GM19438 (cell line): ENCODE results near the gene NIPAL3.
"Not testable (repeated sequence)": the region's sequence is repeated elsewhere in the genome, so short reads cannot be mapped to it uniquely, and the experiment has no call there.

ENCODE experiments used
- ATAC-seq: cut with Tn5 transposase; IDR thresholded peaks from one replicate; pipeline ENCODE4 v1.9.1; 2021; ENCODE audit warnings: low read depth; ENCODE audit not compliant: unreplicated experiment

NIPAL3 gene

GRCh38 chr1:24486331-24487065 lies 70.9 kb downstream of the NIPAL3 start:
- ATAC-seq, result no peak

- no peak for ATAC-seq
Observed at GRCh38 chr1:24487455-24487854, 71.9 kb downstream of the NIPAL3 start.

- not testable (repeated sequence) for ATAC-seq
Observed at GRCh38 chr1:24488159-24488558, 72.6 kb downstream of the NIPAL3 start.

GRCh38 chr1:24489674-24490073 lies 74.1 kb downstream of the NIPAL3 start:
- no peak for ATAC-seq

GRCh38 chr1:24490101-24490781 lies 74.6 kb downstream of the NIPAL3 start:
- no peak for ATAC-seq

- no peak for ATAC-seq
Observed at GRCh38 chr1:24491577-24492360, 76.2 kb downstream of the NIPAL3 start.

- ATAC-seq, result not testable (repeated sequence)
Observed at GRCh38 chr1:24492935-24493334, 77.3 kb downstream of the NIPAL3 start.

GRCh38 chr1:24493785-24494184 lies 78.2 kb downstream of the NIPAL3 start:
- ATAC-seq, result no peak

- no peak for ATAC-seq
Observed at GRCh38 chr1:24498589-24498988, 83.0 kb downstream of the NIPAL3 start.

GRCh38 chr1:24500448-24501048 lies 84.9 kb downstream of the NIPAL3 start:
- ATAC-seq, result no peak

- ATAC-seq, result no peak
Observed at GRCh38 chr1:24501371-24502064, 85.9 kb downstream of the NIPAL3 start.

GRCh38 chr1:24502065-24502708 lies 86.6 kb downstream of the NIPAL3 start:
- no peak for ATAC-seq

- ATAC-seq, result peak; percentile 66
Observed at GRCh38 chr1:24502709-24503058, 87.1 kb downstream of the NIPAL3 start, which contains the start of gene RCAN3. Gene RCAN3, plus strand, starts transcription at chr1:24502836. Its CDS starts 11,537 bp downstream, at chr1:24514373.

- no peak for ATAC-seq
Observed at GRCh38 chr1:24503059-24503751, 87.6 kb downstream of the NIPAL3 start.

GRCh38 chr1:24503870-24504523 lies 88.4 kb downstream of the NIPAL3 start:
- ATAC-seq, result no peak

- ATAC-seq, result no peak
Observed at GRCh38 chr1:24504560-24504959, 89.0 kb downstream of the NIPAL3 start.

- ATAC-seq, result no peak
Observed at GRCh38 chr1:24505816-24506215, 90.2 kb downstream of the NIPAL3 start.

- ATAC-seq, result no peak
Observed at GRCh38 chr1:24506691-24507381, 91.2 kb downstream of the NIPAL3 start.
